ENCODE data around the gene TMEM62. TPM values are rescaled to one million over a fixed set of nuclear protein-coding genes. Genes with fewer than 3 reads are reported as not detected.
"Not testable (repeated sequence)": the region's sequence is repeated elsewhere in the genome, so short reads cannot be mapped to it uniquely, and the experiment has no call there.

The TMEM62 gene
- total and polyA plus RNA-seq, 10 donors = 17.7 to 47.7 (median 29.9) TPM

- no peaks in the 10 kb centered on the region for H3K9me3 ChIP-seq
- H3K4me1 ChIP-seq = peaks cover 0 to 22% (median 0%) of the 10 kb centered on the region in 6 donors
- no peaks in the 10 kb centered on the region for H3K27me3 ChIP-seq (replicated peaks in 1 of 7)
- 70 to 86% (median 77%) methylated on average over 2 of the region's 2 CpGs for WGBS, 5 donors
- TF ChIP-seq POLR2AphosphoS5 (IDR thresholded peaks at IDR 0.05) (no peak), POLR2A (IDR thresholded peaks at IDR 0.05) (no peak)
- TF ChIP-seq, protein P1, sequence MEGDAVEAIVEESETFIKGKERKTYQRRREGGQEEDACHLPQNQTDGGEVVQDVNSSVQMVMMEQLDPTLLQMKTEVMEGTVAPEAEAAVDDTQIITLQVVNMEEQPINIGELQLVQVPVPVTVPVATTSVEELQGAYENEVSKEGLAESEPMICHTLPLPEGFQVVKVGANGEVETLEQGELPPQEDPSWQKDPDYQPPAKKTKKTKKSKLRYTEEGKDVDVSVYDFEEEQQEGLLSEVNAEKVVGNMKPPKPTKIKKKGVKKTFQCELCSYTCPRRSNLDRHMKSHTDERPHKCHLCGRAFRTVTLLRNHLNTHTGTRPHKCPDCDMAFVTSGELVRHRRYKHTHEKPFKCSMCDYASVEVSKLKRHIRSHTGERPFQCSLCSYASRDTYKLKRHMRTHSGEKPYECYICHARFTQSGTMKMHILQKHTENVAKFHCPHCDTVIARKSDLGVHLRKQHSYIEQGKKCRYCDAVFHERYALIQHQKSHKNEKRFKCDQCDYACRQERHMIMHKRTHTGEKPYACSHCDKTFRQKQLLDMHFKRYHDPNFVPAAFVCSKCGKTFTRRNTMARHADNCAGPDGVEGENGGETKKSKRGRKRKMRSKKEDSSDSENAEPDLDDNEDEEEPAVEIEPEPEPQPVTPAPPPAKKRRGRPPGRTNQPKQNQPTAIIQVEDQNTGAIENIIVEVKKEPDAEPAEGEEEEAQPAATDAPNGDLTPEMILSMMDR (IDR thresholded peaks at IDR 0.05 in 8 of 11, conservative IDR thresholded peaks at IDR 0.05 in 3 of 11) = no peak
- H3K27ac ChIP-seq = no peak overlapping the region
- intact Hi-C loops (cut with DNase I; ENCODE audit: low total_unique reads) = no loop called here
- DNase-seq = no peak
- no peak overlapping the region for H3K4me3 ChIP-seq
- H3K36me3 ChIP-seq = peaks cover 4 to 100% (median 56%) of the 10 kb centered on the region in 6 donors
Measured at GRCh38 chr15:43151688-43152087, 18.3 kb downstream of the TMEM62 start.

DNA sequence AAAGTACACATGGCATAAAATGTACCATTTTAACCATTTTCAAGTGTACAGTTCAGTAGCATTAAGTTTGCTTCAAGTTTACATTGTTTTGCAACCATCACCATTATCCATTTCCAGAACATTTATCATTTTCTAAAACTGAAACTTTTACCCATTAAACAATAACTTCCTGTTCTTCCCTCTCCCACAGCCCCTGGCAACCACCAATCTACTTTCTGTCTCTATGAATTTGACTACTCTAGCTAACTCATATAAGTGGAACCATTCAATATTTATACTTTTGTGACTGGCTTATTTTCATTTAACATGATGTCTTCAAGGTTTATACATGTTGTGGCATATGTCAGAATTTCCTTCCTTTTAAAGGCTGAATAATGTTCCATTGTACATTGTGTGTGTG, 19.9 kb downstream of the TMEM62 start:
- Histone ChIP-seq H3K27ac (no peak overlapping the region), H3K4me1 (peaks cover 0 to 22% (median 0%) of the 10 kb centered on the region in 6 donors), H3K4me3 (no peak overlapping the region), H3K9me3 (no peaks in the 10 kb centered on the region), H3K36me3 (peaks cover 4 to 100% (median 56%) of the 10 kb centered on the region in 6 donors), H3K27me3 (replicated peaks in 1 of 7) (no peaks in the 10 kb centered on the region)
- no peak for DNase-seq
- TF ChIP-seq POLR2A (IDR thresholded peaks at IDR 0.05) = no peak
- TF ChIP-seq POLR2AphosphoS5 (IDR thresholded peaks at IDR 0.05) = no peak
- TF ChIP-seq, protein P1 (IDR thresholded peaks at IDR 0.05 in 8 of 11, conservative IDR thresholded peaks at IDR 0.05 in 3 of 11) = no peak
- intact Hi-C loops (cut with DNase I; ENCODE audit: low total_unique reads) = no loop called here

DNA sequence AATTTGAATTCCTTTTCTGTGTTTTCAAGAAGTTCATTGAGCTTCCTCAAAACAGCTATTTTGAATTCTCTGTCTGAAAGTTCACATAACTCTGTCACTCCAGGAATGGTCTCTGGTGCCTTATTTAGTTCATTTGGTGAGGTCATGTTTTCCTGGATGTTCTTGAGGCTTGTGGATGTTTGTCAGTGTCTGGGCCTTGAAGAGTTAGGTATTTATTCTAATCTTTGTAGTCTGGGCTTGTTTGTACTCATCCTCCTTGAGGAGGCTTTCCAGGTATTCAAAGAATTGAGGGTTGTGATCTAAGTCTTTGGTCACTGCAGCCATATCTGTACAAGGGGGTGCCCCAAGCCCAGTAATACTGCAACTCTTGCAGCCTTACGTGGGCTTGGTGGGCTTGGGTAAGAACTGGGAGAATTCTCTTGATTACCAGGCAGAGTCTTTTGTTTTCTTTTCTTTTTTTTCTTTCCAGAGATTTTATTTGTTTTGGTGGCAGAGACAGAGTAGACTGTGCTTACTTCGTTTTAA, 32.5 kb downstream of the TMEM62 start:
- Histone ChIP-seq H3K9me3 (peaks cover 0 to 4% (median 0%) of the 10 kb centered on the region in 8 donors), H3K4me1 (no peaks in the 10 kb centered on the region), H3K36me3 (peaks cover 0 to 93% (median 46%) of the 10 kb centered on the region in 6 donors), H3K27me3 (replicated peaks in 1 of 7) (no peaks in the 10 kb centered on the region), H3K27ac (no peak overlapping the region), H3K4me3 (no peak overlapping the region)
- DNase-seq = no peak
- 93 to 100% (median 96%) methylated on average over 1 to 2 of the region's 2 CpGs for WGBS, 5 donors
- no peak for TF ChIP-seq POLR2AphosphoS5 (IDR thresholded peaks at IDR 0.05)
- intact Hi-C loops (cut with DNase I; ENCODE audit: low total_unique reads) = no loop called here

DNA sequence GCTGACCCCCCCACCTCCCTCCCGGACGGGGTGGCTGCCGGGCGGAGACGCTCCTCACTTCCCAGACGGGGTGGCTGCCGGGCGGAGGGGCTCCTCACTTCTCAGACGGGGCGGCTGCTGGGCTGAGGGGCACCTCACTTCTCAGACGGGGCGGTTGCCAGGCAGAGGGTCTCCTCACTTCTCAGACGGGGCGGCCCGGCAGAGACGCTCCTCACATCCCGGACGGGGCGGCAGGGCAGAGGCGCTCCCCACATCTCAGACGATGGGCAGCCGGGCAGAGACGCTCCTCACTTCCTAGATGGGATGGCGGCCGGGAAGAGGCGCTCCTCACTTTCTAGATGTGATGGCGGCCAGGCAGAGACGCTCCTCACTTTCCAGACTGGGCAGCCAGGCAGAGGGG, 33.9 kb downstream of the TMEM62 start:
- H3K27me3 ChIP-seq (replicated peaks in 1 of 7); H3K4me1 ChIP-seq; H3K27ac ChIP-seq; DNase-seq; intact Hi-C loops (cut with DNase I; ENCODE audit: low total_unique reads); H3K4me3 ChIP-seq: not testable (repeated sequence)
- Histone ChIP-seq H3K36me3 (peaks cover 0 to 93% (median 42%) of the 10 kb centered on the region in 6 donors), H3K9me3 (peaks cover 0 to 16% (median 5%) of the 10 kb centered on the region in 8 donors)
- 96 to 99% (median 98%) methylated on average over 15 to 28 of the region's 28 CpGs for WGBS, 5 donors

DNA sequence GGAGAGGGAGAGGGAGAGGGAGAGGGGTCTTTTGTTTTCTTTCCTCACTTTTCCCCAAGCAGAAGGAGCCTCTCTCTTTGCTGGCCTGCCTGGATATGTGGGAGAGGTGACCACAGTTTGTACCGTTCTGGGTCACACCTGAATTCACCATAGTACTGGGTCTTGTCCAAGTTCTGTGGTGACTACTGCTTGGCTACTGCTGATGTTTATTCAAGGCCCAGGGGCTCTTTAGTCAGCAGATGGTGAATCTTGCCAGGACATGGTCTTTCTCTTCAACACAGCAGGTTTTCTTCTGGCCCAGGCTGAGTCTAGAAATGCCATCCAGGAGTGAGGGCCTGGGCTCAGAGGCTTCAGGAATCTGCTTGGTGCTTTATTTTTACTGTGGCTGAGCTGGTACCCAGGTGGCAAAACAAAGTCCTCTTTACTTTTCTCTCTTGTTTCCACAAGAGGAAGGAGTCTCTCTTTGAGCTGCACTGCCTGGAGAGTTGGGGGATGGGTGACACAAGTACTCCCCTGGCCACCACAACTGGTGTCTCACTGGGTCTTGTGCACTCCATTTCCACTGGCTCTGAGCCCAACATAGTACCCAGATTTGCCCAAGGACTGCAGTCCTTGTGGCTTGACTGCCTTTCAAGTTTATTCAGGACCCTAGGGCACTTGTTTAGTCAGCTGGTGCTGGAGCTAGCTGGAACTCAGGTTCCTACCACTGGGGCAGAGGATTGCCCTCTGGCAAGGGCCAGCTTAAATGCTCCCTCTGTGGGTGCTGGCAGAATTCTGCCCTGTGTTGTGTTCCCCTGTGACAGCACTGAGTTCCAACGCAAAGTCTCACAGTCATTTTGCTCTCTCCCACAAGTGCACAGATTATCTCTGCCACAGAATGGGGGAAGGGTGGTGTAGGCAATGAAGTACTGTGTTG, 35.1 kb downstream of the TMEM62 start:
- WGBS, 5 donors = 81 to 97% (median 83%) methylated on average over 2 of the region's 2 CpGs
- H3K36me3 ChIP-seq = peaks cover 0 to 93% (median 42%) of the 10 kb centered on the region in 6 donors
- intact Hi-C loops (cut with DNase I; ENCODE audit: low total_unique reads) = no loop called here
- no peak overlapping the region for H3K4me3 ChIP-seq
- DNase-seq = no peak
- TF ChIP-seq, protein P1 (IDR thresholded peaks at IDR 0.05 in 8 of 11, conservative IDR thresholded peaks at IDR 0.05 in 3 of 11) = no peak
- TF ChIP-seq POLR2A (IDR thresholded peaks at IDR 0.05) (no peak), POLR2AphosphoS5 (IDR thresholded peaks at IDR 0.05) (no peak)
- H3K27ac ChIP-seq = no peak overlapping the region
- H3K27me3 ChIP-seq (replicated peaks in 1 of 7) = no peaks in the 10 kb centered on the region
- peaks cover 0 to 19% (median 8%) of the 10 kb centered on the region in 8 donors for H3K9me3 ChIP-seq
- no peaks in the 10 kb centered on the region for H3K4me1 ChIP-seq

All from spleen (tissue), 11 donors.